Retinal pigment epithelial cell (primary cell): ENCODE data around the gene YAP1.

Experiments
- DNase-seq: peaks from one replicate; pipeline ENCODE4 v3.0.0-alpha.2; 2010; ENCODE audit warnings: low read depth
- H3K4me3 ChIP-seq: 2 replicates; pipeline ENCODE4 v1.5.1; 2011; ENCODE audit warnings: mild to moderate bottlenecking, low read length, control low read depth, moderate library complexity
- CTCF ChIP-seq: conservative IDR thresholded peaks from 2 replicates; pipeline ENCODE4 v1.5.1; 2011; ENCODE audit warnings: low read depth, low read length, control low read depth, inconsistent platforms

Gene YAP1

DNA sequence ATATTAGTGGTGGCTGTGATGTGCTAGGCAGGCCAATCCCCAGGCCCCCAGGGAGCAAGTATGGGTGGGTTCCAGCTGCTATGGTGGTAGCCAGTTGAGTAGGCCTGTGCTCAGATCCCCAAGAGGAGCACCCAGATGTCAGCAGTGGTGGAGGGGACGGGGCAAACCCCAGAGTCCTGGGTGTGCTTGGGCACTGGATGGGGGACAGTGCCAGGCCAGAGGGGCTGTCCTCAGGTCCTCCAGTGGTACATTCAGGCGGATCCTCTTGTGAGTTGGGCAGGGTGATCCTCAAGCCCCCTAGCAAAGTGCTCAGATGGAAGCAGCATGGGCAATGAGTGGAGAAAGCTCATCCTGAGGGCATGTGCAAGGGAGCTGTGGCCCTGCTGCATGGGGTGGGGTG lies 37.0 kb upstream of the YAP1 start:
- DNase-seq = no peak
- H3K4me3 ChIP-seq = no peak overlapping the region
- TF ChIP-seq CTCF = no peak

GRCh38 chr11:102079625-102080024 lies 30.6 kb upstream of the YAP1 start:
- no peak for DNase-seq
- no peak for TF ChIP-seq CTCF
- H3K4me3 ChIP-seq = no peak overlapping the region

- no peak for DNase-seq
- no peak overlapping the region for H3K4me3 ChIP-seq
- no peak for TF ChIP-seq CTCF
Measured at GRCh38 chr11:102081313-102081712, 28.9 kb upstream of the YAP1 start.

GRCh38 chr11:102085864-102086551 lies 24.2 kb upstream of the YAP1 start:
- no peak overlapping the region for H3K4me3 ChIP-seq
- TF ChIP-seq CTCF = no peak
- DNase-seq = no peak

DNA sequence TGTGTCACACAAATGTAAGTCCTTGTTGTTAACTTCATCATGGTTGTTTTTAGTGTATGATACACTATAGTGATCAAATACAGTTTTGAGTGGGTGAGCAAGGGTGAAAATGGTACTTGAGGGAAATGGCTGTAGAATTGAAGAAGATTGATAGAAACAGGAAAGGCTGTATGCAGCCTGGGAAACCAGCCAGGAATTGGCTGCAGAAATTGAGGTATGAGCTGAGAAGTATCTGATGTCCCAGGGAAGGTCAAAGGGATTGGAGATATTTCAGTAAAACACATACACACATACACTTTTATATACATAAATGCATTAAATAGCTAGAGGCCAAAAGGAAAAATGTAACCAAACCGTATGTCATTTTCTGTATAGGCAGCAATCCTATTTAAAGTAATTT lies 13.1 kb upstream of the YAP1 start:
- H3K4me3 ChIP-seq = no peak overlapping the region
- DNase-seq = no peak
- TF ChIP-seq CTCF = no peak

DNA sequence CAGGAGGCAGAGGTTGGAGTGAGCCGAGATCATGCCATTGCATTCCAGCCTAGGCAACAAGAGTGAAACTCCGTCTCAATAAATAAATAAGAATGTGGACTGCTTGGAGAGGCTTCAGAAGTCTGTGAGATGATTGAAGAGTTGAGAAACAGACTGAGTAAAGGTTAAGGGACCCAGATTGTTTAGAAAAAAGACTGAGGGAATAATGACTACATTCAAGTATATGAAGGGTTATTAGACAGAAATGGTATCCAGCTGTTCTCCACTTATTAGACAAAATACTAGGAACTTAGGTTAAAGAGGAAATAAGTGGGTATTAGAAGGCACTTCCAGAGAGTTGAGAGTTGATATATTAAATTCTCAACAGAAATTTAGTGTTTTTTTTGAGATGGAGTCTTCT lies 10.5 kb upstream of the YAP1 start:
- H3K4me3 ChIP-seq = no peak overlapping the region
- no peak for TF ChIP-seq CTCF
- DNase-seq = no peak

DNA sequence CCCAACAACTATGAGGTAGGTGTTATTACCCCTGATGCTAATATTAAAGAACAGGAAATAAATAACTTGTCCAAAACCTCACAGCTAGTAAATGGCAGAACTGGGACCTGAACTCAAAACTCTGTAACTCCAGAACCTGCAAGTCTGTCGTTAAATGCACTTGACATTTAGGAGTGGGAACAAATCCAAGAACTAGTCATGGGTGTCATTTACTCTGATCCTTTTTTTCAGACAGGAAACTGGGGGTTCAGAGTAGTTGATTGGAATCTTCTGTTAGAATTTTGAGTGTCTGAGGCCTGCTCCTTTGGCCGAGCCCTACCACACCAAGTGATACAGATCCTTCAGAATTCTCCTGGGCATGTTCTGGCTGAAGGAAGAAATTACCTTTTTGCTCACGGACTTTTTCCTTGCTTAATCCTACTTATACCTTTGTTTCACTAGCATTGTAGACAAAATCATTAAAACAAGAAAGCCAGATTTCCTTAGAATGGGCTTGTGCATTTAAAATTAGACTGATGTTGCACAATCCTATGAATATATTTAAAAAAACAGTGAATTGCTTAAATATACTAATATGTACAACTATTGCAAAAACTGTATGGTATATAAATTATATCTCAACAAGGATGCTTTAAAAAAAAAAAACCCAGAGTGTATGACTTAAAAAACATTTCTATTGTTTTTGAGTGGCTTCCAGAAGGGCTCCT lies 1.4 kb upstream of the YAP1 start:
- no peak overlapping the region for H3K4me3 ChIP-seq
- DNase-seq = no peak
- no peak for TF ChIP-seq CTCF
